GM12872 (cell line): Measurements from ENCODE around the gene EXTL1.

Source experiments
- TF ChIP-seq, protein P1 (sequence below): IDR thresholded peaks from 3 replicates; pipeline ENCODE4 v1.5.1; 2011; ENCODE audit warnings: low read depth, mild to moderate bottlenecking, low read length, moderate library complexity; ENCODE audit not compliant: insufficient read depth

EXTL1 gene

DNA sequence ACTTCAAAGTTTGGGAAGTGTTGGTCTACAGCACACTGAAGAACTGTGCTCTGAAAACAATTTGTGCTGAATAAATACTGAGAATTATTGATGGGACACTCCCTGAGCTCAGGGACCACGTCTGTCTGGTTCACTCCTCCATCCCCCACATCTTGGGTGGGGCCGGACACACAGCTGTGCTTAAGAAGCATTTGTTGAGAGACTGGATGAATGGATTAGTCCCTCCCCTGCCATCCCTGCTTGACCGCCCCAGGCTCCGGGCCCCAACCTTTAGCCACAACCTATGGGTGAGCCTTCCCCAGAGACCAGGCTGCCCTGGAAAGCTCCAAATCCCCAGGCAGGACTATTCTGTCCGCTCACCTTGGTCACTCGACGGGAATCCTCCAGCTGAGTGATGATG is 38.3 kb downstream of the EXTL1 start:
- TF ChIP-seq, protein P1, sequence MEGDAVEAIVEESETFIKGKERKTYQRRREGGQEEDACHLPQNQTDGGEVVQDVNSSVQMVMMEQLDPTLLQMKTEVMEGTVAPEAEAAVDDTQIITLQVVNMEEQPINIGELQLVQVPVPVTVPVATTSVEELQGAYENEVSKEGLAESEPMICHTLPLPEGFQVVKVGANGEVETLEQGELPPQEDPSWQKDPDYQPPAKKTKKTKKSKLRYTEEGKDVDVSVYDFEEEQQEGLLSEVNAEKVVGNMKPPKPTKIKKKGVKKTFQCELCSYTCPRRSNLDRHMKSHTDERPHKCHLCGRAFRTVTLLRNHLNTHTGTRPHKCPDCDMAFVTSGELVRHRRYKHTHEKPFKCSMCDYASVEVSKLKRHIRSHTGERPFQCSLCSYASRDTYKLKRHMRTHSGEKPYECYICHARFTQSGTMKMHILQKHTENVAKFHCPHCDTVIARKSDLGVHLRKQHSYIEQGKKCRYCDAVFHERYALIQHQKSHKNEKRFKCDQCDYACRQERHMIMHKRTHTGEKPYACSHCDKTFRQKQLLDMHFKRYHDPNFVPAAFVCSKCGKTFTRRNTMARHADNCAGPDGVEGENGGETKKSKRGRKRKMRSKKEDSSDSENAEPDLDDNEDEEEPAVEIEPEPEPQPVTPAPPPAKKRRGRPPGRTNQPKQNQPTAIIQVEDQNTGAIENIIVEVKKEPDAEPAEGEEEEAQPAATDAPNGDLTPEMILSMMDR = no peak

DNA sequence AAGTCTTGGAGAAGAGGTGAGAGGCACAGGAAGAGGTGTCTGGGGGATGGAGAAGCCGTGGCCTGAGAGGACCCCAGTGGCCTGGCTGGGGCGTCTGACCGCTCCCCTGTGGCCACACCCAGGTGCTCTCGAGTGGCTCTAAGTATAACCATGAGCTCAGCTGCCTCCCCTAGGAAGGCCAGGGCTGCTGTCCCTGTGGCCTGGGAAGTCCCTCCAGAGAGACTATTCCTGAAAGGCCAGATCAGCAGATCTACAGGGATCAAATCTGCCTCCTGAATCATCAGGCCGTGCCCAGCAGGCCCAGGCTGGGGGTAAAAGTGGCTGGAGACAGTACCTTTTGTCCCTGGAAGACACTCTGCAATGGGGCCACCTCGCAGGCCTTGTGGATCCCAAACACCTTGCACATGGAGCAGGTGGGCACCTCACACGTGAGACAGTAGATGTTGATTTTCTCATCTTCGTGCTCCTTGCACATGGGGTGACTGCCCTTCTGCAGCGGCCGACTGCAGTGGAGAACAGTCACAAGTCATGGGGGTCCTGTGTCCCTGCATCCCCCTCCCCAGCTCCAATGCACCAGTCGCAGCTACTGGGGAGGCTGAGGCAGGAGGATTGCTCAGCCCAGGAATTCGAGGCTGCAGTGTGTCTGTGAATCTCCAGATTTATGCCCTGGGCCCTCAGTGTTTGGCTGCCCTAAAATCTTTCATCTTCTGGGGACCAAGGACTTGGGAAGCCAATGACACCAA is 39.4 kb downstream of the EXTL1 start:
- TF ChIP-seq, protein P1 = no peak

DNA sequence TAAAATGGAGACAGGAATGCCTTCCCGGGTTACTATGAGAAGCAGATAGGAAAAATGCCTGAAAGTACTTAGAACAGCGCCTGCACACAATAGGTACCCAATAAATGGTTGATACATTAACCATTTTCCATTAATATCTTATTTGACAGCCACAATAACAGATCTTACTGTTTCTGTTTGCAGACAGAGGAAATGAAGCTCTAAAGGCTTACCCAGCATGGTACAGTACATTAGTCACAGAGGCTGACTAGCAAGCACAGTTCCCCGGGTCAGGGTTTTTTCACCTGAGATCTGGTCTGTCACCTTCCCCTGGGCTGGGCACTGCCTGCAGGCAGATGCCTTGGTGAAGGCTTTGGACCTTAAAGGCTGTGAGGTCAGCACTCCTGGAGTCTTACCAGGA is 43.0 kb downstream of the EXTL1 start:
- TF ChIP-seq, protein P1 = no peak

DNA sequence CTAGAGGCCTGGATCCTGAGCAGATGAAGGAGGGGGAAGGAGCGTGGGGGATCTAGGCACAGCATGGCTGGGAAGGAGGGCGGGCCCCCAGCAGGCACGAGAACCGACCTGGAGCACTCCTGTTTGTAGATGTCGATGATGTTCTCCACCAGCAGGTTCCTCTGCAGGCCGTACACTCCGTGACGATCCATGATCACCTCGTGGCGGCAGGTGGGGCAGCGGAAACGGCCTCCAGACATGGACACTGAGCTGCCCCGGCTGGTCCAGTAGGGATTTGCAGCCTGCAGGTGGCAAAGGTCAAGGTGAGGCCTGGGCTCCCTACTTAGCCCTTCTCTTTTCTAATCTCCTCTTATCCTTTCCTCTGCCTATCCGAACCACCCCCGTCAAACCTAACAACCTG is 44.6 kb downstream of the EXTL1 start:
- TF ChIP-seq, protein P1 = no peak

DNA sequence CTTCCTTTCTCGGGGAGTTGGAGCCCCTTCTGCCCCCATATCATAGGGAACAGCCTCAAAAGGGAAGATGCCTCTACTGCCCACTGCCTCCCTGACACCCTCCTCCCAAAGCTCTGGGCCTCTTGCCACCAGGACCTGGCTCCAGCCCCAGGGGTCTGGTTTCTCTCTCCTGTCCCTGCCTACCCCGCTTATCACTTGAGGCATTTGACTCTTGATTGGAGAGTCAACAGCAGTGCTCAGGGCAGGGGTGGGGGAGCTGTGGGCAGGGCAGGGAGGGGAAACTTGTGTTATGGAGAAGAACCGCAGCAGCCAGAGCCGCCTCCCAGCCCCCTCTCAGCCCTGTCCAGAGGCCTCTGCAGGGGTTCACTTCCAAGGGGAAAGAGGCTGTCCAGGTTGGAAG is 45.3 kb downstream of the EXTL1 start:
- TF ChIP-seq, protein P1 = no peak

DNA sequence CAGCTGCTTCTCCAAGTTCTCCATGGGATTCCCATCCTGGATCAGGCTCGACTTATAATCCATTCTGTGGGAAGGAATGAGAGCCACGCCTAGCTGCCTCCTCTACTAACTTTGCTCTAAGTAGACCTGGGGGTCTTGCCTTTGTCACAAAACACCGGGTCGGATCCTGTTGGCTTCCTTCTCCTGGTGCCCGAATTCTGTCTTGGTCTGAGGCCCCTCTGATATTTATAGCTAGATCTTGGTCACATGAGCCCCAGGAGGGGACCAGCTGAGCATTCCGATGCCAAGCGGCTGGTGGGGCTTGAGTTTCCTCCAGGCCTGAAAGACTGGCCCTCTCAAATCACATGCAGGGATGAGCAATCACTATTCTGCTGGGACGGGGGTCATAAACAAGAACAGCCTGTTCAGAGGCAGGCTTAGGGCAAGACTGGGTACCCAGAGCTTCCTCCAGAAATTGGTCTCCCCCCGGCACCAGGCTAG is 45.9 kb downstream of the EXTL1 start, which contains the start of gene TRIM63:
Gene TRIM63 (minus strand): TSS at position 199 of the 480 bp plus-strand sequence. CDS start 136 bp downstream, at position 63.
- TF ChIP-seq, protein P1 = no peak

DNA sequence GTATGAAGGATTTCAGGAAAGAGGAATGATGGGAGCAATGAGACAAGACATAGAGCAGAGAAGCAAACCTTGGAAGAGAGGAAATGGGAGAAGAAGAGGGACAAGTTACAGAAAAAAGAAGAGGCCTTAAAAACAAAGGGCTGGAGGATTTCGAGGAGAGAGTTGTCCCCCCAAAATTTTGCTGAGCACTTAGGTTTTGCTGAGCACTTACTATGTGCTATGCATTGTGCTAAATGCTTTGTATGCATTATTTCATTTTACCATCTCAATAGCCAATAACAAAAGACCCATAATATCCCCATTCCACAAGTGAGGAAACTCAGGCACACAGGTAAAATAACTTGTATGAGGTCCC is 48.3 kb downstream of the EXTL1 start:
- TF ChIP-seq, protein P1 = no peak
